Liver (tissue), 3 donors: ENCODE data around the gene UBR4.

Source experiments
- ATF3 ChIP-seq: IDR thresholded peaks from 2 replicates; pipeline ENCODE4 v1.6.1; 2016; ENCODE audit warnings: antibody characterized with exemption
- GABPA ChIP-seq, 2 donors: IDR thresholded peaks in 1 of 2; conservative IDR thresholded peaks in 1 of 2; 2 replicates each; pipeline ENCODE4 v1.6.1; 2016; ENCODE audit warnings: antibody characterized with exemption in 2 of 2, mild to moderate bottlenecking in 1 of 2, moderate library complexity in 1 of 2
- RAD21 ChIP-seq, 2 donors: IDR thresholded peaks; 2 replicates each; pipeline ENCODE4 v1.6.1; 2016; ENCODE audit warnings: antibody characterized with exemption in 2 of 2, mild to moderate bottlenecking in 2 of 2
- REST ChIP-seq: IDR thresholded peaks from 2 replicates; pipeline ENCODE4 v1.6.1; 2016; ENCODE audit warnings: antibody characterized with exemption, mild to moderate bottlenecking
- TAF1 ChIP-seq: conservative IDR thresholded peaks from 2 replicates; pipeline ENCODE4 v1.6.1; 2016; ENCODE audit warnings: antibody characterized with exemption, mild to moderate bottlenecking
- YY1 ChIP-seq: IDR thresholded peaks from 2 replicates; pipeline ENCODE4 v1.6.1; 2016; ENCODE audit warnings: antibody characterized with exemption, mild to moderate bottlenecking
- TF ChIP-seq, protein P1 (sequence below): fragments of 150-350 bp; IDR thresholded peaks from 2 replicates; pipeline ENCODE4 v1.5.1; 2017; ENCODE audit warnings: improper control_type of control experiment, low read depth, low read length; ENCODE audit not compliant: missing input control
- TF ChIP-seq, protein P2 (sequence below): IDR thresholded peaks from 2 replicates; pipeline ENCODE4 v1.6.1; 2016; ENCODE audit warnings: antibody characterized with exemption
- donor health status: healthy.
- donor health status: healthy.

GRCh38 chr1:19061343-19061742 is 148.7 kb downstream of the UBR4 start:
- TF ChIP-seq RAD21 (IDR thresholded peaks at IDR 0.05) (no peak), GABPA (IDR thresholded peaks at IDR 0.05 in 1 of 2, conservative IDR thresholded peaks at IDR 0.05 in 1 of 2) (no peak), TAF1 (no peak), ATF3 (no peak), YY1 (no peak), REST (no peak)
- TF ChIP-seq, protein P1, sequence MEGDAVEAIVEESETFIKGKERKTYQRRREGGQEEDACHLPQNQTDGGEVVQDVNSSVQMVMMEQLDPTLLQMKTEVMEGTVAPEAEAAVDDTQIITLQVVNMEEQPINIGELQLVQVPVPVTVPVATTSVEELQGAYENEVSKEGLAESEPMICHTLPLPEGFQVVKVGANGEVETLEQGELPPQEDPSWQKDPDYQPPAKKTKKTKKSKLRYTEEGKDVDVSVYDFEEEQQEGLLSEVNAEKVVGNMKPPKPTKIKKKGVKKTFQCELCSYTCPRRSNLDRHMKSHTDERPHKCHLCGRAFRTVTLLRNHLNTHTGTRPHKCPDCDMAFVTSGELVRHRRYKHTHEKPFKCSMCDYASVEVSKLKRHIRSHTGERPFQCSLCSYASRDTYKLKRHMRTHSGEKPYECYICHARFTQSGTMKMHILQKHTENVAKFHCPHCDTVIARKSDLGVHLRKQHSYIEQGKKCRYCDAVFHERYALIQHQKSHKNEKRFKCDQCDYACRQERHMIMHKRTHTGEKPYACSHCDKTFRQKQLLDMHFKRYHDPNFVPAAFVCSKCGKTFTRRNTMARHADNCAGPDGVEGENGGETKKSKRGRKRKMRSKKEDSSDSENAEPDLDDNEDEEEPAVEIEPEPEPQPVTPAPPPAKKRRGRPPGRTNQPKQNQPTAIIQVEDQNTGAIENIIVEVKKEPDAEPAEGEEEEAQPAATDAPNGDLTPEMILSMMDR, result no peak
- TF ChIP-seq, protein P2, sequence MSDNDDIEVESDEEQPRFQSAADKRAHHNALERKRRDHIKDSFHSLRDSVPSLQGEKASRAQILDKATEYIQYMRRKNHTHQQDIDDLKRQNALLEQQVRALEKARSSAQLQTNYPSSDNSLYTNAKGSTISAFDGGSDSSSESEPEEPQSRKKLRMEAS, result no peak
